NOMO-1 (cell line): ENCODE results near the gene THAP3.

Experiments used
- DNase-seq, 2 experiments: peaks; one replicate each; lab custom pipeline; 2025; ENCODE audit not compliant: unreplicated experiment in 2 of 2; lab: John Stamatoyannopoulos, UW

The THAP3 gene, protein sequence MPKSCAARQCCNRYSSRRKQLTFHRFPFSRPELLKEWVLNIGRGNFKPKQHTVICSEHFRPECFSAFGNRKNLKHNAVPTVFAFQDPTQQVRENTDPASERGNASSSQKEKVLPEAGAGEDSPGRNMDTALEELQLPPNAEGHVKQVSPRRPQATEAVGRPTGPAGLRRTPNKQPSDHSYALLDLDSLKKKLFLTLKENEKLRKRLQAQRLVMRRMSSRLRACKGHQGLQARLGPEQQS

DNA sequence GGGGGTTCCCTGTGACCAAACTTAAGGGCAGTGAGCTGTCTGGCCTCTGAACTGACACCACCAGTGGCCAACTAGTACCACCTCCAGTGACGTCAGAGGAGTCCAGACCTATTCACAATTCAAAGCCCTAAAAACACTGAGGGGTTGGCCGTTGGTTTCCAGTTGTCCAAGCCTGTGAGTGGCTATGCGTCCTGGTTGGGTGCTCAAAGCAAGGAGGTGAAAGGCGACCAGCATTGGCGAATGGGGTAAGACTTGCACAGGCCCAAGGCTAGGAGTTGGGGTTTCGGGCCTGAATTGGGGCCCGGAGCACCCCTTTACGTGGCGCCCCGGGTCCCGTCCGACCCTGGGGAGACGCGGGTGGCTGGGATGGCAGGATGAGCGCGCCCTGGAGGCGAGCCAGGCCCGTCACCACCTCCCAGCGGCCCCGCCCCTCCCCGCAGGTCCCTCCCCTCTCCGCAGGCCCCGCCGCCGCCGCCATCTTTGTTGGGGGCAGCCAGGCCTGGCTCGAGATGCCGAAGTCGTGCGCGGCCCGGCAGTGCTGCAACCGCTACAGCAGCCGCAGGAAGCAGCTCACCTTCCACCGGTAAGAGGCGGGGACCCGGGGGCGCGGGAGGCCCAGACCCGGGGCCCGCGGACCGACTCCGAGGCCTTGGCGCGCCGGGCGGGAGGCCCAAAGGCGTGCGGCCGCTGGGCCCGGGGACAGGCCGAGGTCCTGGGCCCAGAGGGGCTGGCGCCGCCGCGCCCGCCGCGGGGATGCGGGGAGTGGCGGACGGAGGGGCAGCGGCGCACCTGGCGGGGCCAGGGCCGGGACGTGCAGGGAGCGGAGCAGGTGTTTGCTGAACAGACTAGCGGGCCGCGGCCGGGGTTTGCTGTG is at the start of gene THAP3:
THAP3 (plus strand) TSS at position 159 of the 874 bp plus-strand sequence; CDS start at position 510, 351 bp downstream.
- DNase-seq, result peak; percentile 62 to 71

GRCh38 chr1:6577831-6578525 is 46.7 kb upstream of the THAP3 start:
- DNase-seq, result no peak

DNA sequence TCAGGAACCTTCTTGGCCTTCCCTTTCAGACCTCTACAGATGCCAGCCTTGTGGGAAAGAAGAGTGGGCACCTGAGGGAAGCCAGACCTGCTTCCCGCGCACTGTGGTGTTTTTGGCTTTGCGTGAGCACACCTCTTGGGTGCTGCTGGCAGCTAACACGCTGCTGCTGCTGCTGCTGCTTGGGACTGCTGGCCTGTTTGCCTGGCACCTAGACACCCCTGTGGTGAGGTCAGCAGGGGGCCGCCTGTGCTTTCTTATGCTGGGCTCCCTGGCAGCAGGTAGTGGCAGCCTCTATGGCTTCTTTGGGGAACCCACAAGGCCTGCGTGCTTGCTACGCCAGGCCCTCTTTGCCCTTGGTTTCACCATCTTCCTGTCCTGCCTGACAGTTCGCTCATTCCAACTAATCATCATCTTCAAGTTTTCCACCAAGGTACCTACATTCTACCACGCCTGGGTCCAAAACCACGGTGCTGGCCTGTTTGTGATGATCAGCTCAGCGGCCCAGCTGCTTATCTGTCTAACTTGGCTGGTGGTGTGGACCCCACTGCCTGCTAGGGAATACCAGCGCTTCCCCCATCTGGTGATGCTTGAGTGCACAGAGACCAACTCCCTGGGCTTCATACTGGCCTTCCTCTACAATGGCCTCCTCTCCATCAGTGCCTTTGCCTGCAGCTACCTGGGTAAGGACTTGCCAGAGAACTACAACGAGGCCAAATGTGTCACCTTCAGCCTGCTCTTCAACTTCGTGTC is 45.9 kb upstream of the THAP3 start:
- DNase-seq, result no peak

DNA sequence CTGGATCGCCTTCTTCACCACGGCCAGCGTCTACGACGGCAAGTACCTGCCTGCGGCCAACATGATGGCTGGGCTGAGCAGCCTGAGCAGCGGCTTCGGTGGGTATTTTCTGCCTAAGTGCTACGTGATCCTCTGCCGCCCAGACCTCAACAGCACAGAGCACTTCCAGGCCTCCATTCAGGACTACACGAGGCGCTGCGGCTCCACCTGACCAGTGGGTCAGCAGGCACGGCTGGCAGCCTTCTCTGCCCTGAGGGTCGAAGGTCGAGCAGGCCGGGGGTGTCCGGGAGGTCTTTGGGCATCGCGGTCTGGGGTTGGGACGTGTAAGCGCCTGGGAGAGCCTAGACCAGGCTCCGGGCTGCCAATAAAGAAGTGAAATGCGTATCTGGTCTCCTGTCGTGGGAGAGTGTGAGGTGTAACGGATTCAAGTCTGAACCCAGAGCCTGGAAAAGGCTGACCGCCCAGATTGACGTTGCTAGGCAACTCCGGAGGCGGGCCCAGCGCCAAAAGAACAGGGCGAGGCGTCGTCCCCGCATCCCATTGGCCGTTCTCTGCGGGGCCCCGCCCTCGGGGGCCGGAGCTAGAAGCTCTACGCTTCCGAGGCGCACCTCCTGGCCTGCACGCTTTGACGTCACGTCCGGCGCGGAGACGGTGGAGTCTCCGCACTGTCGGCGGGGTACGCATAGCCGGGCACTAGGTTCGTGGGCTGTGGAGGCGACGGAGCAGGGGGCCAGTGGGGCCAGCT is 45.1 kb upstream of the THAP3 start, which contains the start of gene ZBTB48:
ZBTB48 (plus strand) TSS at position 621 of the 745 bp plus-strand sequence. CDS start 616 bp downstream, outside the sequence.
- DNase-seq, result peak; percentile 95 to 97

- peak; percentile 41 to 62 for DNase-seq
Observed at GRCh38 chr1:6580119-6580592, 44.5 kb upstream of the THAP3 start.

GRCh38 chr1:6580593-6581409 is 43.9 kb upstream of the THAP3 start:
- peak in 1 of 2 experiments; percentile 8 for DNase-seq

DNA sequence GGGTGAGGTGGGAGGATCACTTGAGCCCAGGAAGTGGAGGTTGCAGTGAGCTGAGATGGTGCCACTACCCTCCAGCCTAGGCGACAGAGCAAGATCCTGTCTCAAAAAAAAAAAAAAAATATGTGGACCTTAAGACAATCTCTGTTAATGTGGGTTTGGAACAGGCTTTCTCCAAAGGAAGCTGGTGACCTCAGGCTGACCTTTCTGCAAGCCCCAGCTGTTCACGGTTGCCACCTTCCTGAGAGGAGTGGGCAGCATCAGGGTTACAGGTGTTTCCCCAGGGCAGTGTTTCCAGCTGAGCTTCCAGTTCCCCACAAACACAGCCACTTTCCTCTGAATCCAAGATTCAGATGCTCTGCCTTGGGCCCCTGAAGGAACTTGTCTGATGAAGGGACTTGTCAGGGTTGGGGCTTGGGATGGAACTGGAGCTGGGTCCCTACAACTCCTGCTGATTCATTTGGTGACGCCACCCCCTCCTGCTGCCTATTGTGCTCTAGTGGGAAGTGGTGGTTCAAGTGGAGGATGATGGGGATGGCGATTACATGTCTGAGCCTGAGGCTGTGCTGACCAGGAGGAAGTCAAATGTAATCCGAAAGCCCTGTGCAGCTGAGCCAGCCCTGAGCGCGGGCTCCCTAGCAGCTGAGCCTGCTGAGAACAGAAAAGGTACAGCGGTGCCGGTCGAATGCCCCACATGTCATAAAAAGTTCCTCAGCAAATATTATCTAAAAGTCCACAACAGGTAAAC is 42.9 kb upstream of the THAP3 start:
- peak; percentile 52 to 62 for DNase-seq

DNA sequence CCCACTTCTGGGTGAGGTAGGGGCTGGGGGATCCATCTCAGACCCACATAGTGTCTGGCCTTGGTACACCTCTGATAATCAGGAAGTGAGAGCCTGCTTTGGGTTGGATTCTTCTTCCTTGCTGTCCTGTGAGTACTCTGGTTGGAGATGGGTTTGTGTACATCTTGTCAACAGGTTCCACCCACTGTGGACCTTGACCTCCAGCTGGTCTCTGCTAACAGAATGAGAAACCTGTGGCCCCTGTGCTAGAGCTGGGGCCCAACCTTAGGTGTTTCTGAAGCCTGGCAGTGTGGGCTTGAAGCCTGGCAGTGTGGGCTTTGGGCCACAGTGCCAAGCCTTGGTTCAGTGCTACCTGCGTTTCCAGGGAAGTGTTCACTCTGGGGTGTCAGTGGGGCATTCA is 42.3 kb upstream of the THAP3 start:
- DNase-seq, result peak in 1 of 2 experiments; percentile 32

DNA sequence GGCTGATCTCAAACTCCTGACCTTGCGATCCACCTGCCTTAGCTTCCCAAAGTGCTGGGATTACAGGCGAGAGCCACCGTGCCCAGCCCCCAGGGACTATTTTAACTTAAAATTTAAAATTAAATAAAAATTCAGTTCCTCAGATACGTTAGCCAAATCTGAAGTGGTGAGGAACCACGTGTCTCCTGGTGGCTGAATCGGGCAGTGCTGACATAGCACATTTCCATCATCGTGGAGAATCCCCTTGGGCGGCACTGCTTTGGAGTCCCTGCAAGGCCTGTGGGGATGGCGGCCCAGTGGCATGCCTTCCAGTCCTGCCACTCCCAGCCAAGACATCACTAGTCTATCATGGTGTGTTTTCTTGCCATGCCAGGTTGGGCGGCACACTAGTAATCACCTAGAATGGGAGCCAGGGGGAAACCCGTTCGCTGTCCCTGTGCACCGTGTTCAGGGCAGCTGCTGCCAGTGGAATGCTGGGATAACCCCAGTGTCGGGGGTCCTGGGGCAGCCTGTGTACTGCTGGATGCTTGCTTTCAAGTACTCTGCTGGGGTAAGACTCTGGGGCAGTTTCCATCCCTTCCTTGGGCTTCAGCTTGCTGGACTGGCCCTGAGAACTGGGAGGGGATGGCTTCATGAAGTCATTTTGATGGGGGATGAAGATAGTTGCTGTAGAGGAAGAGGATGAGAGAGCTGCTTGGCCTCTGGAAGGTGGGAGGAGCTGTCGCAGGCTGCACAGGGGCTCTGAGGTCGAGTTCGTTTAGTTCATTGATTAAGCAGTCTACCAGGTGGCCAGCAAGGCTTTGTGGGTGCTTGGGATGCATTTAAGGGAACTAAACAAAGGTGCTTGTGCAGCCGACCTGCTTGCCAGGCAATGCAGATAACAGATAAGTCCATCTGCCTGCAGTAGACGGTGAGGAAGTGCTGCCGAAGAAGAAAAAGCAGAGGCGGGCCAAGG is 40.3 kb upstream of the THAP3 start:
- DNase-seq, result no peak

DNA sequence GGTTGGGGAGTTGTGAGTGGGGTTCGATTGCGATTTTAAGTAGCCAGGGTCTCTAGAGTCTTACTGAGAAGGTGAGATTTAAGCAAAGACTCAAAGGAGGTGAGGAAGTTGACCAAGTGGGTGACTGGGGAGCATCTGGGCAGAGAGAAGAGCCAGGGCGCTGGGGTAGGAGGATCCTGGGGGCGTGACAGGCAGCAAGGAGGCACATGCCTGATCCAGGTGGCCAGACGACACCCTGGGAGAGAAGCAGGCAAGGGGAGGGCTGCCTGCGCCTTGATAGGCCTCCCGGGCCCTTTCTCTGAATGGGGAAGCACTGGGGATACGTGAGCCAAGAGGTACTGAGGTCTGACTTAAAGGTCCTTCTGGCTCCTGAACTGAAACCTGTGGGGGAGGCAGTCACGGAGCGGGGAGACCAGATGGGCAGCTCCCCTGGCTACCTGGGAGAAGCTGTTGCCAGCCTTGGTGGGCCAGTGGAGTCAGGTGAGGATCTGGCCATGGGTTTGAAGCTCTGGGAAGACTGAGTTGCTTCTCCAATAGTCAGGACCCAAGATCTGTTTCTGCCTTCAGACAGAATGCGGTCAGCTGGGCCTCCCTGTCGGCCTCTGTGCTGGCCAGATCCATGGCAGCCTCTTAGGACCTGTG is 39.5 kb upstream of the THAP3 start:
- DNase-seq, result no peak

GRCh38 chr1:6585841-6586240 is 38.8 kb upstream of the THAP3 start:
- DNase-seq, result no peak

- no peak for DNase-seq
Observed at GRCh38 chr1:6586404-6586816, 38.3 kb upstream of the THAP3 start.

GRCh38 chr1:6587261-6588005 is 37.2 kb upstream of the THAP3 start:
- DNase-seq, result no peak

GRCh38 chr1:6588128-6588892 is 36.4 kb upstream of the THAP3 start:
- DNase-seq, result no peak

DNA sequence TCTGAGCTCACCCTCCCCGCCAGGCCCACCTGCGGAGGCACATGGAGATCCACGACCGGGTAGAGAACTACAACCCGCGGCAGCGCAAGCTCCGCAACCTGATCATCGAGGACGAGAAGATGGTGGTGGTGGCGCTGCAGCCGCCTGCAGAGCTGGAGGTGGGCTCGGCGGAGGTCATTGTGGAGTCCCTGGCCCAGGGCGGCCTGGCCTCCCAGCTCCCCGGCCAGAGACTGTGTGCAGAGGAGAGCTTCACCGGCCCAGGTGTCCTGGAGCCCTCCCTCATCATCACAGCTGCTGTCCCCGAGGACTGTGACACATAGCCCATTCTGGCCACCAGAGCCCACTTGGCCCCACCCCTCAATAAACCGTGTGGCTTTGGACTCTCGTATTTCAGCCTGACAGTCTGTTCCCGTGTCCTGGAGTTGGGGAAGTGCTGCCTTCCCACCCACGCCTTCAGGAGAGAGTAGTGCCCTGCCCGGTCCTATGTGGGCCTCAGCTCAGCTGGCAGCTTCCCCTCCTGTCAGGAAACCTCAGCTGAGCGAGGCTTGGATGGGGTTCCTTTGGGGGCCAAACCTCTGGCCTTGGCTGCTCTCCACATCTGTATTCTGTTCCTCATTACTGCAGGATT is 35.7 kb upstream of the THAP3 start:
- no peak for DNase-seq
